PC-9 (cell line): ENCODE data around the gene TEX29. TPM values are rescaled to one million over a fixed set of nuclear protein-coding genes. Genes with fewer than 3 reads are reported as not detected.

Experiments used
- BruUV-seq: library from RNA; stranded (reverse); fragments of 400-500 nt; replicated peaks from 2 replicates; lab custom pipeline; 2021; lab: Mats Ljungman, UMichigan
- CTCF ChIA-PET: fragments of 300-600 bp; sonication (Branson Sonifier 250); formaldehyde crosslinking; loops from one replicate; lab custom pipeline; 2022; ENCODE audit warnings: antibody characterized with exemption; lab: Charles Lee
- POLR2A ChIA-PET: fragments of 300-600 bp; sonication (Branson Sonifier 250); formaldehyde crosslinking; loops from one replicate; lab custom pipeline; 2022; ENCODE audit warnings: antibody characterized with exemption; ENCODE audit not compliant: unreplicated experiment; lab: Charles Lee
- DNase-seq, 2 experiments: peaks; one replicate each; pipeline versions ENCODE4 v3.0.0 to v3.0.0-alpha.2; 2015 to 2022; ENCODE audit warnings: mixed read lengths in 1 of 2
- H2AFZ ChIP-seq: fragments of 200-600 bp; sonication (generic); 2 replicates; pipeline ENCODE4 v1.8.1; 2017; ENCODE audit warnings: antibody characterized with exemption
- H3F3A ChIP-seq: fragments of 200-600 bp; sonication (generic); 2 replicates; pipeline ENCODE4 v1.8.1; 2017; ENCODE audit warnings: antibody characterized with exemption, mild to moderate bottlenecking, low read depth; ENCODE audit not compliant: insufficient read depth
- H3K27ac ChIP-seq: fragments of 200-600 bp; sonication (generic); 2 replicates; pipeline ENCODE4 v1.6.1; 2016; ENCODE audit warnings: mixed run types
- H3K27me3 ChIP-seq: fragments of 200-600 bp; sonication (generic); 2 replicates; pipeline ENCODE4 v1.6.1; 2016; ENCODE audit warnings: low read depth, mixed run types; ENCODE audit not compliant: insufficient read depth
- H3K36me3 ChIP-seq: fragments of 200-600 bp; sonication (generic); 2 replicates; pipeline ENCODE4 v1.6.1; 2016; ENCODE audit warnings: low read depth, mixed run types
- H3K4me1 ChIP-seq: fragments of 200-600 bp; sonication (generic); replicated peaks from 2 replicates; pipeline ENCODE4 v1.6.1; 2016; ENCODE audit warnings: mixed run types; ENCODE audit not compliant: insufficient read depth
- H3K4me2 ChIP-seq: fragments of 200-600 bp; sonication (generic); 2 replicates; pipeline ENCODE4 v1.6.1; 2017; ENCODE audit warnings: mixed run types
- H3K4me3 ChIP-seq: fragments of 200-600 bp; sonication (generic); 2 replicates; pipeline ENCODE4 v1.6.1; 2016; ENCODE audit warnings: mixed run types
- H3K79me2 ChIP-seq: fragments of 200-600 bp; sonication (generic); 2 replicates; pipeline ENCODE4 v1.6.1; 2017; ENCODE audit warnings: low read depth, mixed run types
- H3K9me2 ChIP-seq: fragments of 200-600 bp; sonication (generic); 2 replicates; pipeline ENCODE4 v1.8.1; 2017; ENCODE audit warnings: mild to moderate bottlenecking; ENCODE audit not compliant: insufficient read depth
- H3K9me3 ChIP-seq: fragments of 200-600 bp; sonication (generic); 2 replicates; pipeline ENCODE4 v1.8.1; 2016; ENCODE audit warnings: low read depth; ENCODE audit not compliant: insufficient read depth
- H4K20me1 ChIP-seq: fragments of 200-600 bp; sonication (generic); 2 replicates; pipeline ENCODE4 v1.8.1; 2017; ENCODE audit not compliant: insufficient read depth
- EZH2 ChIP-seq: fragments of 200-600 bp; sonication (generic); IDR thresholded peaks from 2 replicates; pipeline ENCODE4 v1.8.0; 2017; ENCODE audit warnings: antibody characterized with exemption, low read depth
- intact Hi-C: fragments of 100-400 bp; cut with micrococcal nuclease; formaldehyde crosslinking; loops from one replicate; pipeline ENCODE4 v1.10.0; 2022; ENCODE audit not compliant: unreplicated experiment
- total RNA-seq: library from RNA; stranded (reverse); gene quantifications from 2 replicates; pipeline ENCODE4 v1.2.3, GENCODE V29; 2021
- TF ChIP-seq, protein P1 (sequence below): fragments of 200-600 bp; sonication (generic); conservative IDR thresholded peaks from 2 replicates; pipeline ENCODE4 v1.6.1; 2017; ENCODE audit warnings: mixed run types, antibody characterized with exemption, mild to moderate bottlenecking, moderate library complexity

Gene TEX29
- total RNA-seq, 1 experiment from 2014 or later: not detected

GRCh38 chr13:111283457-111283856 is 37.0 kb upstream of the TEX29 start:
- Histone ChIP-seq H3K4me1 (no peaks in the 10 kb centered on the region), H3K27ac (no peak overlapping the region), H3K79me2 (no peaks in the 10 kb centered on the region), H4K20me1 (no peaks in the 10 kb centered on the region), H3K36me3 (0 out of 2 replicates have a peak, but pooled peaks cover 4% of the 10 kb centered on the region), H3K4me3 (no peak overlapping the region), H3K4me2 (no peak overlapping the region), H3F3A (no peaks in the 10 kb centered on the region), H2AFZ (no peak overlapping the region), H3K9me2 (no peaks in the 10 kb centered on the region), H3K9me3 (no peaks in the 10 kb centered on the region), H3K27me3 (no peaks in the 10 kb centered on the region)
- TF ChIP-seq, protein P1, sequence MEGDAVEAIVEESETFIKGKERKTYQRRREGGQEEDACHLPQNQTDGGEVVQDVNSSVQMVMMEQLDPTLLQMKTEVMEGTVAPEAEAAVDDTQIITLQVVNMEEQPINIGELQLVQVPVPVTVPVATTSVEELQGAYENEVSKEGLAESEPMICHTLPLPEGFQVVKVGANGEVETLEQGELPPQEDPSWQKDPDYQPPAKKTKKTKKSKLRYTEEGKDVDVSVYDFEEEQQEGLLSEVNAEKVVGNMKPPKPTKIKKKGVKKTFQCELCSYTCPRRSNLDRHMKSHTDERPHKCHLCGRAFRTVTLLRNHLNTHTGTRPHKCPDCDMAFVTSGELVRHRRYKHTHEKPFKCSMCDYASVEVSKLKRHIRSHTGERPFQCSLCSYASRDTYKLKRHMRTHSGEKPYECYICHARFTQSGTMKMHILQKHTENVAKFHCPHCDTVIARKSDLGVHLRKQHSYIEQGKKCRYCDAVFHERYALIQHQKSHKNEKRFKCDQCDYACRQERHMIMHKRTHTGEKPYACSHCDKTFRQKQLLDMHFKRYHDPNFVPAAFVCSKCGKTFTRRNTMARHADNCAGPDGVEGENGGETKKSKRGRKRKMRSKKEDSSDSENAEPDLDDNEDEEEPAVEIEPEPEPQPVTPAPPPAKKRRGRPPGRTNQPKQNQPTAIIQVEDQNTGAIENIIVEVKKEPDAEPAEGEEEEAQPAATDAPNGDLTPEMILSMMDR: no peak
- TF ChIP-seq EZH2: no peak
- ChIA-PET CTCF (no interaction called here), POLR2A (no interaction called here)
- no peak for DNase-seq
- intact Hi-C loops: no loop called here
- BruUV-seq: no TSS peak

DNA sequence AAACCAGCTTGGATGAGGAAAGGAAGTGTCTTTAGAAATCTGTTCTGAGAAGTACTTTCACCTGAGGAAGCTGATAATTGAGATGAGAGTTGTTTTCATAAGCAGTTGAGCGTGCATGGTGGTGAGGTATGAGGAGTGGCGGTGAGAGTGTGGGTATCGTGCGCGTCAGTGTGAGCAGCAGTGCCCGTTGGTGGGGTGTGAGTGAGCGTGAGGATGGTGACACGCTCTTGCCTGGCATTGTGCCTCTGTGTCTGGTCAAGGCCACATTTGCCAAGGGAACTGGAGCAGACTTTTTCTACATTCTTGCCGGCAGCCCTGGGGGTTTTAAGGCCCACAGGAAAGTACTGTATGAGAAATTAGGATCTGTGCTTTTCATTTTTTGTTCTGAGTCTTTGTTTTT is 36.5 kb upstream of the TEX29 start:
- Histone ChIP-seq H3K27ac (no peak overlapping the region), H3K27me3 (no peaks in the 10 kb centered on the region), H3K4me2 (no peak overlapping the region), H3K36me3 (0 out of 2 replicates have a peak, but pooled peaks cover 4% of the 10 kb centered on the region), H3K79me2 (no peaks in the 10 kb centered on the region), H3K9me3 (no peaks in the 10 kb centered on the region), H2AFZ (no peak overlapping the region), H3K4me3 (no peak overlapping the region), H3K4me1 (no peaks in the 10 kb centered on the region), H3F3A (no peaks in the 10 kb centered on the region), H3K9me2 (no peaks in the 10 kb centered on the region), H4K20me1 (no peaks in the 10 kb centered on the region)
- DNase-seq: no peak
- no peak for TF ChIP-seq EZH2
- TF ChIP-seq, protein P1: no peak
- intact Hi-C loops: no loop called here
- CTCF ChIA-PET: no interaction called here
- POLR2A ChIA-PET: no interaction called here
- BruUV-seq: no TSS peak

- H3K36me3 ChIP-seq: 0 out of 2 replicates have a peak, but pooled peaks cover 4% of the 10 kb centered on the region
- H3K27ac ChIP-seq: no peak overlapping the region
- POLR2A ChIA-PET: no interaction called here
- H3K4me3 ChIP-seq: no peak overlapping the region
- no peaks in the 10 kb centered on the region for H3K27me3 ChIP-seq
- H3K4me1 ChIP-seq: no peaks in the 10 kb centered on the region
- TF ChIP-seq, protein P1: no peak
- CTCF ChIA-PET: no interaction called here
- H2AFZ ChIP-seq: no peak overlapping the region
- no peaks in the 10 kb centered on the region for H3K79me2 ChIP-seq
- DNase-seq: no peak
- H4K20me1 ChIP-seq: no peaks in the 10 kb centered on the region
- no peaks in the 10 kb centered on the region for H3K9me2 ChIP-seq
- H3K4me2 ChIP-seq: no peak overlapping the region
- no peaks in the 10 kb centered on the region for H3F3A ChIP-seq
- intact Hi-C loops: no loop called here
- no peaks in the 10 kb centered on the region for H3K9me3 ChIP-seq
- no TSS peak for BruUV-seq
Measured at GRCh38 chr13:111284565-111284964, 35.9 kb upstream of the TEX29 start.
